ENCODE data around the gene SIM1.
A peak's percentile ranks its signal among the peaks of the same experiment; 100 is the strongest.

SIM1 gene

GRCh38 chr6:100464903-100465700 is at the start of gene SIM1:
SIM1 (minus strand) TSS chr6:100464921; CDS start chr6:100463468, 1,453 bp downstream.
- peak; percentile 67 for DNase-seq

GRCh38 chr6:100512203-100512862 is 47.6 kb upstream of the SIM1 start:
- no peak for DNase-seq

- DNase-seq: no peak
Measured at GRCh38 chr6:100509101-100509500, 44.4 kb upstream of the SIM1 start.

- no peak for DNase-seq
Measured at GRCh38 chr6:100506651-100507050, 41.9 kb upstream of the SIM1 start.

- DNase-seq: no peak
Measured at GRCh38 chr6:100504786-100505737, 40.3 kb upstream of the SIM1 start.

- no peak for DNase-seq
Measured at GRCh38 chr6:100503043-100503705, 38.5 kb upstream of the SIM1 start.

- no peak for DNase-seq
Measured at GRCh38 chr6:100493206-100493888, 28.6 kb upstream of the SIM1 start.

- DNase-seq: no peak
Measured at GRCh38 chr6:100491952-100492670, 27.4 kb upstream of the SIM1 start.

GRCh38 chr6:100490065-100490464 is 25.3 kb upstream of the SIM1 start:
- no peak for DNase-seq

- DNase-seq: no peak
Measured at GRCh38 chr6:100488244-100488643, 23.5 kb upstream of the SIM1 start.

GRCh38 chr6:100487638-100488037 is 22.9 kb upstream of the SIM1 start:
- DNase-seq: no peak

GRCh38 chr6:100485268-100485667 is 20.5 kb upstream of the SIM1 start:
- no peak for DNase-seq

- DNase-seq: peak; percentile 26
Measured at GRCh38 chr6:100484474-100484873, 19.8 kb upstream of the SIM1 start.

GRCh38 chr6:100482698-100483097 is 18.0 kb upstream of the SIM1 start:
- DNase-seq: peak; percentile 89

GRCh38 chr6:100479179-100480035 is 14.7 kb upstream of the SIM1 start:
- DNase-seq: no peak

- DNase-seq: no peak
Measured at GRCh38 chr6:100475554-100476320, 11.0 kb upstream of the SIM1 start.

- DNase-seq: no peak
Measured at GRCh38 chr6:100473182-100473581, 8.5 kb upstream of the SIM1 start.

- peak; percentile 19 for DNase-seq
Measured at GRCh38 chr6:100472674-100473073, 8.0 kb upstream of the SIM1 start.

GRCh38 chr6:100470422-100471120 is 5.8 kb upstream of the SIM1 start:
- DNase-seq: no peak

All from DMS153 (cell line).